Keratinocyte (primary cell): ENCODE measurements around the gene PPTC7. TPM values are rescaled to one million over a fixed set of nuclear protein-coding genes. Genes with fewer than 3 reads are reported as not detected.
A peak's percentile ranks its signal among the peaks of the same experiment; 100 is the strongest.

Experiments
- DNase-seq: peaks from one replicate; pipeline ENCODE4 v3.0.0-alpha.2; 2011; ENCODE audit warnings: low read depth, missing footprints, low spot score
- FAIRE-seq: peaks from 2 replicates; lab custom pipeline; 2011; peaks lifted over from hg19 to GRCh38; lab: Jason Lieb, UNC
- H2AFZ ChIP-seq: 2 replicates; pipeline ENCODE4 v1.6.0; 2012; ENCODE audit warnings: low read length, control low read depth, inconsistent platforms; ENCODE audit not compliant: control insufficient read depth
- H3K27ac ChIP-seq: 2 replicates; pipeline ENCODE4 v1.5.1; 2011; ENCODE audit warnings: low read length; ENCODE audit not compliant: control insufficient read depth, insufficient read depth
- H3K27me3 ChIP-seq: 3 replicates; pipeline ENCODE4 v1.6.0; 2011; ENCODE audit warnings: low read length; ENCODE audit not compliant: control insufficient read depth, insufficient read depth; ENCODE audit errors: extremely low read depth
- H3K36me3 ChIP-seq, 2 experiments: 2 replicates in 1 of 2; 3 replicates in 1 of 2; pipeline ENCODE4 v1.5.1; 2011; ENCODE audit warnings: low read length in 2 of 2, mild to moderate bottlenecking in 1 of 2; ENCODE audit not compliant: control insufficient read depth in 2 of 2, insufficient read depth in 2 of 2; ENCODE audit errors: extremely low read depth in 1 of 2
- H3K4me1 ChIP-seq: 3 replicates; pipeline ENCODE4 v1.5.1; 2011; ENCODE audit warnings: low read length; ENCODE audit not compliant: control insufficient read depth, insufficient read depth; ENCODE audit errors: extremely low read depth
- H3K4me2 ChIP-seq: 3 replicates; pipeline ENCODE4 v1.6.0; 2011; ENCODE audit warnings: low read depth, low read length; ENCODE audit not compliant: control insufficient read depth, insufficient read depth; ENCODE audit errors: extremely low read depth
- H3K4me3 ChIP-seq, 3 experiments: fragments of 200-600 bp in 1 of 3; sonication (generic) in 1 of 3; 2 replicates in 2 of 3; 3 replicates in 1 of 3; pipeline ENCODE4 v1.5.1; 2011 to 2016; ENCODE audit warnings: low read length in 3 of 3, mild to moderate bottlenecking in 3 of 3, control low read depth in 2 of 3, inconsistent platforms in 1 of 3, low read depth in 1 of 3, mixed read lengths in 1 of 3, mixed run types in 1 of 3, moderate library complexity in 1 of 3; ENCODE audit not compliant: control insufficient read depth in 2 of 3, insufficient read depth in 2 of 3; ENCODE audit errors: extremely low read depth in 1 of 3
- H3K79me2 ChIP-seq: 2 replicates; pipeline ENCODE4 v1.6.0; 2012; ENCODE audit warnings: low read length; ENCODE audit not compliant: control insufficient read depth, insufficient read depth
- H3K9ac ChIP-seq: 3 replicates; pipeline ENCODE4 v1.6.0; 2011; ENCODE audit warnings: low read length; ENCODE audit not compliant: control insufficient read depth, insufficient read depth; ENCODE audit errors: extremely low read depth
- H3K9me1 ChIP-seq: 3 replicates; pipeline ENCODE4 v1.6.0; 2011; ENCODE audit warnings: low read length; ENCODE audit not compliant: control insufficient read depth, insufficient read depth; ENCODE audit errors: extremely low read depth
- H3K9me3 ChIP-seq: 2 replicates; pipeline ENCODE4 v1.5.1; 2012; ENCODE audit warnings: low read depth, low read length; ENCODE audit not compliant: control insufficient read depth
- H4K20me1 ChIP-seq: 3 replicates; pipeline ENCODE4 v1.6.0; 2011; ENCODE audit warnings: low read length; ENCODE audit not compliant: control insufficient read depth, insufficient read depth; ENCODE audit errors: extremely low read depth
- CTCF ChIP-seq, 3 experiments: IDR thresholded peaks in 1 of 3; conservative IDR thresholded peaks in 1 of 3; optimal IDR thresholded peaks in 1 of 3; 2 replicates in 2 of 3; 3 replicates in 1 of 3; pipeline versions ENCODE3 to v1.5.1; 2011; ENCODE audit warnings: low read length in 3 of 3, mild to moderate bottlenecking in 3 of 3, moderate library complexity in 2 of 3, control low read depth in 1 of 3, inconsistent platforms in 1 of 3; ENCODE audit not compliant: insufficient read depth in 2 of 3; ENCODE audit errors: extremely low read depth in 1 of 3
- EZH2 ChIP-seq: IDR thresholded peaks from one replicate; pipeline ENCODE4 v1.6.1; 2012; ENCODE audit warnings: inconsistent platforms, mild to moderate bottlenecking, low read length, moderate library complexity
- dilution Hi-C: fragments of 300-500 bp; cut with MboI; formaldehyde crosslinking; loops from one replicate; pipeline ENCODE4 v1.7.0; 2020; ENCODE audit warnings: low sequenced_read_pairs; ENCODE audit not compliant: extremely low pct_ligation_motif_present
- polyA plus RNA-seq, 5 experiments: library from polyadenylated mRNA; depleted of rRNA in 3 of 5; stranded (reverse) in 3 of 5; stranded (forward) in 1 of 5; unstranded in 1 of 5; fragments of >200 nt; gene quantifications; 1 replicate in 1 of 5; 2 replicates in 3 of 5; 3 replicates in 1 of 5; pipeline versions ENCODE4 v1.2.1 to v1.2.3, GENCODE V29; 2011 to 2012; ENCODE audit warnings: missing spikeins in 2 of 5, low read depth in 1 of 5, low replicate concordance in 1 of 5

Gene PPTC7
- polyA plus RNA-seq, 1 donor (not counting 4 experiments of a cell fraction or from before 2014, with no cell fraction given) = 35.9 TPM

GRCh38 chr12:110577864-110578693 lies 5.0 kb downstream of the PPTC7 start:
- Histone ChIP-seq H3K9ac (peak overlapping the region; percentile 93), H3K4me1 (peaks cover 56% of the 10 kb centered on the region)

GRCh38 chr12:110576504-110576903 lies 6.6 kb downstream of the PPTC7 start:
- no peaks in the 10 kb centered on the region for H3K36me3 ChIP-seq
- peaks cover 6% of the 10 kb centered on the region for H4K20me1 ChIP-seq
- no peak overlapping the region for H2AFZ ChIP-seq
- peak overlapping the region; percentile 3 for H3K4me2 ChIP-seq
- peaks cover 85% of the 10 kb centered on the region for H3K79me2 ChIP-seq
- peaks cover 56% of the 10 kb centered on the region for H3K4me1 ChIP-seq
- H3K27me3 ChIP-seq = no peaks in the 10 kb centered on the region
- no peak for DNase-seq
- dilution Hi-C loops = no loop called here
- no peak overlapping the region for H3K9ac ChIP-seq
- no peaks in the 10 kb centered on the region for H3K9me3 ChIP-seq
- FAIRE-seq = no peak
- TF ChIP-seq CTCF (optimal IDR thresholded peaks at IDR 0.05 in 1 of 3, IDR thresholded peaks at IDR 0.05 in 1 of 3, conservative IDR thresholded peaks at IDR 0.05 in 1 of 3; ENCODE audit: extremely low read depth in 1 of 3, insufficient read depth in 2 of 3, low read length in 3 of 3) (no peak), EZH2 (no peak)
- H3K27ac ChIP-seq = peak overlapping the region; percentile 100
- H3K4me3 ChIP-seq = no peak overlapping the region
- no peaks in the 10 kb centered on the region for H3K9me1 ChIP-seq

More at GRCh38 chr12:110577864-110578693, 5.0 kb downstream of the PPTC7 start:
- Histone ChIP-seq H3K36me3 (no peaks in the 10 kb centered on the region), H3K4me2 (peak overlapping the region; percentile 99), H4K20me1 (peaks cover 11% of the 10 kb centered on the region), H3K27ac (peak overlapping the region; percentile 100), H3K9me1 (no peaks in the 10 kb centered on the region), H2AFZ (no peak overlapping the region), H3K4me3 (peak overlapping the region; percentile 18 to 78 (median 63)), H3K79me2 (peaks cover 85% of the 10 kb centered on the region), H3K9me3 (no peaks in the 10 kb centered on the region), H3K27me3 (no peaks in the 10 kb centered on the region)
- FAIRE-seq (peak; percentile 20), DNase-seq (peak; percentile 87)
- dilution Hi-C loops = no loop called here
- TF ChIP-seq EZH2 = no peak
- no peak for TF ChIP-seq CTCF (optimal IDR thresholded peaks at IDR 0.05 in 1 of 3, IDR thresholded peaks at IDR 0.05 in 1 of 3, conservative IDR thresholded peaks at IDR 0.05 in 1 of 3; ENCODE audit: extremely low read depth in 1 of 3, insufficient read depth in 2 of 3, low read length in 3 of 3)
